22Rv1 (cell line): ENCODE data around the gene MMP24.
"Not testable (repeated sequence)": the region's sequence is repeated elsewhere in the genome, so short reads cannot be mapped to it uniquely, and the experiment has no call there.

Source experiments
- H3K27ac ChIP-seq: fragments of 450-650 bp; 2 replicates; pipeline ENCODE4 v1.5.1; 2017
- CTCF ChIP-seq: fragments of 450-650 bp; IDR thresholded peaks from 2 replicates; pipeline ENCODE4 v1.5.1; 2017; ENCODE audit warnings: mild to moderate bottlenecking
- ZFX ChIP-seq: fragments of 450-650 bp; IDR thresholded peaks from 2 replicates; pipeline ENCODE4 v1.6.1; 2017; ENCODE audit warnings: antibody characterized with exemption, borderline replicate concordance

The MMP24 gene

GRCh38 chr20:35226126-35226883 is at the start of gene MMP24:
Gene MMP24, plus strand, starts transcription at chr20:35226690. Its CDS starts 49 bp downstream, at chr20:35226739.
- H3K27ac ChIP-seq, result peak within 1 kb of the TSS; percentile 54

GRCh38 chr20:35179292-35180212 is 46.9 kb upstream of the MMP24 start:
- peak overlapping the region; percentile 76 for H3K27ac ChIP-seq
- TF ChIP-seq ZFX (no peak), CTCF (no peak)

More at GRCh38 chr20:35226126-35226883, at the start of gene MMP24:
- TF ChIP-seq CTCF (no peak), ZFX (no peak)

- TF ChIP-seq CTCF (no peak), ZFX (no peak)
- H3K27ac ChIP-seq, result peak overlapping the region; percentile 76
These were observed 46.2 kb upstream of the MMP24 start for GRCh38 chr20:35180266-35180665.

GRCh38 chr20:35181731-35182130 is 44.8 kb upstream of the MMP24 start:
- no peak for TF ChIP-seq ZFX
- TF ChIP-seq CTCF, result no peak
- H3K27ac ChIP-seq, result no peak overlapping the region

GRCh38 chr20:35186691-35187289 is 39.7 kb upstream of the MMP24 start:
- not testable (repeated sequence) for H3K27ac ChIP-seq

GRCh38 chr20:35187584-35188190 is 38.8 kb upstream of the MMP24 start:
- no peak for TF ChIP-seq ZFX
- H3K27ac ChIP-seq, result no peak overlapping the region

GRCh38 chr20:35189223-35189622 is 37.3 kb upstream of the MMP24 start:
- not testable (repeated sequence) for H3K27ac ChIP-seq

GRCh38 chr20:35190556-35190955 is 35.9 kb upstream of the MMP24 start:
- no peak overlapping the region for H3K27ac ChIP-seq
- TF ChIP-seq CTCF, result no peak
- TF ChIP-seq ZFX, result no peak
